ENCODE data around the gene PWP1. TPM values are rescaled to one million over a fixed set of nuclear protein-coding genes. Genes with fewer than 3 reads are reported as not detected.

PWP1 gene
- total RNA-seq, 4 donors from 2014 or later, result 47.2 to 84.9 (median 49.9) TPM

DNA sequence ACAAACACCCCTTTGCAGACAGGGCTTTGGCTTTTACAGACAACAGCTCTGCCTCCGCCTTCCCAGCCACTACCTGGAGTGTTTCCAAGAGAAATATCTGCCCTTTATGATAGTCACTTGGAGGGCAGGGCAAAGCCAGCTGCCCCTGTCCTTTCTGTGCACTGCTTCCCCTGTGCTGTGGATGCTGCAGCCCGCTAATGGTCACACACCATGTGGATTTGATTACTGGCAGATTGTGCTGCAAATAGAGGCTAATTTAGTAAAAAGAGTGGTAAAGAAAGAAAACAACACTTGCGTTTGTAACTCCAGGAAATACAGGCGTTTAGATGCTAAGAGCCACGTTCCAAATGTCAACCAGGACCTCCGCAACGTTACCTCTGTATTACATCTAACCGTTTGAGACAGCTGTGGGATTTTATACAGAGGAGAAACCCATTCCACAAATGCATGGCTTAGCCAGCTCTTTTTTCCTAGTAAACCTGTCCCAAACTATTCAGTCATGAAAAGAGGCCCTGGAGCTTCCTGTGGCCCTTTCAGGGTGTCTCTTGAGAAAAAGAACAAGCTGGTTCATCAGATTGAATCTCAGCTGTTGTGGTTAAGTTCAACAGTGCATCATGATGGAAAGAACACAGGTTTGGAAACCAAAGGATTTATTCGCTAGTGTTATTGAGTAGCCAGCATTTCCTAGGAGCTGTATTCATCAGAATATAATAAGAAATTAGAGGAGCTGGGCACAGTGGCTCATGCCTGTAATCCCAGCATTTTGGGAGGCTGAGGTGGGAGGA, 30.1 kb upstream of the PWP1 start:
- no peak for TF ChIP-seq POLR2A (IDR thresholded peaks at IDR 0.05)
- TF ChIP-seq, protein P1, sequence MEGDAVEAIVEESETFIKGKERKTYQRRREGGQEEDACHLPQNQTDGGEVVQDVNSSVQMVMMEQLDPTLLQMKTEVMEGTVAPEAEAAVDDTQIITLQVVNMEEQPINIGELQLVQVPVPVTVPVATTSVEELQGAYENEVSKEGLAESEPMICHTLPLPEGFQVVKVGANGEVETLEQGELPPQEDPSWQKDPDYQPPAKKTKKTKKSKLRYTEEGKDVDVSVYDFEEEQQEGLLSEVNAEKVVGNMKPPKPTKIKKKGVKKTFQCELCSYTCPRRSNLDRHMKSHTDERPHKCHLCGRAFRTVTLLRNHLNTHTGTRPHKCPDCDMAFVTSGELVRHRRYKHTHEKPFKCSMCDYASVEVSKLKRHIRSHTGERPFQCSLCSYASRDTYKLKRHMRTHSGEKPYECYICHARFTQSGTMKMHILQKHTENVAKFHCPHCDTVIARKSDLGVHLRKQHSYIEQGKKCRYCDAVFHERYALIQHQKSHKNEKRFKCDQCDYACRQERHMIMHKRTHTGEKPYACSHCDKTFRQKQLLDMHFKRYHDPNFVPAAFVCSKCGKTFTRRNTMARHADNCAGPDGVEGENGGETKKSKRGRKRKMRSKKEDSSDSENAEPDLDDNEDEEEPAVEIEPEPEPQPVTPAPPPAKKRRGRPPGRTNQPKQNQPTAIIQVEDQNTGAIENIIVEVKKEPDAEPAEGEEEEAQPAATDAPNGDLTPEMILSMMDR (IDR thresholded peaks at IDR 0.05), result no peak
- H3K4me3 ChIP-seq (ENCODE audit: low read depth, poor library complexity, severe bottlenecking), result no peak overlapping the region
- 77 to 81% methylated on average over 9 of the region's 9 CpGs for WGBS, 2 donors
- no peak for DNase-seq (ENCODE audit: low spot score in 2 of 2)
- intact Hi-C loops (cut with DNase I; ENCODE audit: low total_unique reads), result no loop called here

GRCh38 chr12:107656302-107656701, 29.3 kb upstream of the PWP1 start:
- intact Hi-C loops (cut with DNase I; ENCODE audit: low total_unique reads), result no loop called here
- no peak for DNase-seq (ENCODE audit: low spot score in 2 of 2)
- TF ChIP-seq, protein P1 (IDR thresholded peaks at IDR 0.05), result no peak
- TF ChIP-seq POLR2A (IDR thresholded peaks at IDR 0.05), result no peak
- no peak overlapping the region for H3K4me3 ChIP-seq (ENCODE audit: low read depth, poor library complexity, severe bottlenecking)

GRCh38 chr12:107657133-107657532, 28.5 kb upstream of the PWP1 start:
- 94 to 97% methylated on average over 4 of the region's 4 CpGs for WGBS, 2 donors
- intact Hi-C loops (cut with DNase I; ENCODE audit: low total_unique reads), result no loop called here
- DNase-seq (ENCODE audit: low spot score in 2 of 2), result no peak
- H3K4me3 ChIP-seq (ENCODE audit: low read depth, poor library complexity, severe bottlenecking), result no peak overlapping the region
- no peak for TF ChIP-seq POLR2A (IDR thresholded peaks at IDR 0.05)
- TF ChIP-seq, protein P1 (IDR thresholded peaks at IDR 0.05), result no peak

- 96 to 97% methylated on average over 9 of the region's 9 CpGs for WGBS, 2 donors
- intact Hi-C loops (cut with DNase I; ENCODE audit: low total_unique reads), result no loop called here
- DNase-seq (ENCODE audit: low spot score in 2 of 2), result no peak
- no peak for TF ChIP-seq POLR2A (IDR thresholded peaks at IDR 0.05)
- TF ChIP-seq, protein P1 (IDR thresholded peaks at IDR 0.05), result no peak
- H3K4me3 ChIP-seq (ENCODE audit: low read depth, poor library complexity, severe bottlenecking), result no peak overlapping the region
These were observed 28.0 kb upstream of the PWP1 start for GRCh38 chr12:107657621-107658020.

GRCh38 chr12:107660235-107660634, 25.4 kb upstream of the PWP1 start:
- intact Hi-C loops (cut with DNase I; ENCODE audit: low total_unique reads), result no loop called here
- 80 to 89% methylated on average over 8 of the region's 8 CpGs for WGBS, 2 donors
- no peak for DNase-seq (ENCODE audit: low spot score in 2 of 2)
- TF ChIP-seq POLR2A (IDR thresholded peaks at IDR 0.05), result no peak
- TF ChIP-seq, protein P1 (IDR thresholded peaks at IDR 0.05), result no peak
- H3K4me3 ChIP-seq (ENCODE audit: low read depth, poor library complexity, severe bottlenecking), result no peak overlapping the region
